Tibial nerve (tissue), 3 donors: ENCODE measurements around the gene CSNK1D.

ENCODE experiments used
- POLR2A ChIP-seq, 2 donors: fragments of 450-650 bp; IDR thresholded peaks; one replicate each; pipeline ENCODE4 v1.6.1; 2017; ENCODE audit warnings: antibody characterized with exemption in 2 of 2, mild to moderate bottlenecking in 2 of 2, moderate library complexity in 2 of 2
- TF ChIP-seq, protein P1 (sequence below), 5 experiments: fragments of 200-600 bp in 3 of 5; fragments of 450-650 bp in 2 of 5; sonication (generic) in 3 of 5; IDR thresholded peaks; one replicate each; pipeline ENCODE4 v1.5.1; 2016 to 2019; ENCODE audit warnings: antibody characterized with exemption in 5 of 5, mild to moderate bottlenecking in 3 of 5, moderate library complexity in 2 of 5

- TF ChIP-seq, protein P1, sequence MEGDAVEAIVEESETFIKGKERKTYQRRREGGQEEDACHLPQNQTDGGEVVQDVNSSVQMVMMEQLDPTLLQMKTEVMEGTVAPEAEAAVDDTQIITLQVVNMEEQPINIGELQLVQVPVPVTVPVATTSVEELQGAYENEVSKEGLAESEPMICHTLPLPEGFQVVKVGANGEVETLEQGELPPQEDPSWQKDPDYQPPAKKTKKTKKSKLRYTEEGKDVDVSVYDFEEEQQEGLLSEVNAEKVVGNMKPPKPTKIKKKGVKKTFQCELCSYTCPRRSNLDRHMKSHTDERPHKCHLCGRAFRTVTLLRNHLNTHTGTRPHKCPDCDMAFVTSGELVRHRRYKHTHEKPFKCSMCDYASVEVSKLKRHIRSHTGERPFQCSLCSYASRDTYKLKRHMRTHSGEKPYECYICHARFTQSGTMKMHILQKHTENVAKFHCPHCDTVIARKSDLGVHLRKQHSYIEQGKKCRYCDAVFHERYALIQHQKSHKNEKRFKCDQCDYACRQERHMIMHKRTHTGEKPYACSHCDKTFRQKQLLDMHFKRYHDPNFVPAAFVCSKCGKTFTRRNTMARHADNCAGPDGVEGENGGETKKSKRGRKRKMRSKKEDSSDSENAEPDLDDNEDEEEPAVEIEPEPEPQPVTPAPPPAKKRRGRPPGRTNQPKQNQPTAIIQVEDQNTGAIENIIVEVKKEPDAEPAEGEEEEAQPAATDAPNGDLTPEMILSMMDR (IDR thresholded peaks at IDR 0.05): no peak
- TF ChIP-seq POLR2A (IDR thresholded peaks at IDR 0.05): no peak
Measured at GRCh38 chr17:82214012-82214628, 59.4 kb downstream of the CSNK1D start.
